ENCODE measurements around the gene KCNJ15.

KCNJ15 gene

GRCh38 chr21:38307771-38308531 lies 51.2 kb downstream of the KCNJ15 start:
- no peak for DNase-seq (ENCODE audit: low read depth)
- H3K4me3 ChIP-seq (ENCODE audit: low read length): no peak overlapping the region
- TF ChIP-seq CTCF (conservative IDR thresholded peaks at IDR 0.05; ENCODE audit: low read depth, low read length): no peak

- H3K4me3 ChIP-seq (ENCODE audit: low read length): no peak overlapping the region
- TF ChIP-seq CTCF (conservative IDR thresholded peaks at IDR 0.05; ENCODE audit: low read depth, low read length): no peak
- no peak for DNase-seq (ENCODE audit: low read depth)
Measured at GRCh38 chr21:38308532-38309119, 51.8 kb downstream of the KCNJ15 start.

- TF ChIP-seq CTCF (conservative IDR thresholded peaks at IDR 0.05; ENCODE audit: low read depth, low read length): no peak
- no peak for DNase-seq (ENCODE audit: low read depth)
- no peak overlapping the region for H3K4me3 ChIP-seq (ENCODE audit: low read length)
Measured at GRCh38 chr21:38310646-38311485, 54.1 kb downstream of the KCNJ15 start.

GRCh38 chr21:38311765-38312164 lies 55.0 kb downstream of the KCNJ15 start:
- no peak for DNase-seq (ENCODE audit: low read depth)
- no peak for TF ChIP-seq CTCF (conservative IDR thresholded peaks at IDR 0.05; ENCODE audit: low read depth, low read length)
- no peak overlapping the region for H3K4me3 ChIP-seq (ENCODE audit: low read length)

- no peak for DNase-seq (ENCODE audit: low read depth)
- no peak for TF ChIP-seq CTCF (conservative IDR thresholded peaks at IDR 0.05; ENCODE audit: low read depth, low read length)
- H3K4me3 ChIP-seq (ENCODE audit: low read length): no peak overlapping the region
Measured at GRCh38 chr21:38312822-38313221, 56.0 kb downstream of the KCNJ15 start.

GRCh38 chr21:38314558-38314957 lies 57.8 kb downstream of the KCNJ15 start:
- no peak for TF ChIP-seq CTCF (conservative IDR thresholded peaks at IDR 0.05; ENCODE audit: low read depth, low read length)
- DNase-seq (ENCODE audit: low read depth): no peak
- no peak overlapping the region for H3K4me3 ChIP-seq (ENCODE audit: low read length)

Measured in retinal pigment epithelial cell (primary cell).